HCT116 (cell line): Measurements from ENCODE around the gene PRKN.

ENCODE experiments used
- ATF3 ChIP-seq: IDR thresholded peaks from 2 replicates; pipeline ENCODE4 v1.6.1; 2012
- CTCF ChIP-seq, 3 experiments: fragments of 200-600 bp in 1 of 3; sonication (generic) in 1 of 3; IDR thresholded peaks in 2 of 3; conservative IDR thresholded peaks in 1 of 3; 2 replicates each; pipeline ENCODE4 v1.5.1; 2012 to 2017; ENCODE audit warnings: low read depth in 2 of 3, low read length in 2 of 3, antibody characterized with exemption in 1 of 3, borderline replicate concordance in 1 of 3, control low read depth in 1 of 3, mild to moderate bottlenecking in 1 of 3, mixed read lengths in 1 of 3, mixed run types in 1 of 3, moderate library complexity in 1 of 3; ENCODE audit not compliant: insufficient read depth in 1 of 3
- EGR1 ChIP-seq: IDR thresholded peaks from 2 replicates; pipeline ENCODE4 v1.6.1; 2012; ENCODE audit warnings: low read depth
- EZH2phosphoT487 ChIP-seq: fragments of 200-600 bp; IDR thresholded peaks from 2 replicates; pipeline ENCODE4 v1.6.1; 2018; ENCODE audit warnings: antibody characterized with exemption, borderline replicate concordance
- MAX ChIP-seq: IDR thresholded peaks from 2 replicates; pipeline ENCODE4 v1.6.1; 2012
- POLR2A ChIP-seq: IDR thresholded peaks from 2 replicates; pipeline ENCODE4 v1.7.0; 2011; ENCODE audit warnings: borderline replicate concordance; ENCODE audit not compliant: insufficient read depth, insufficient read length; ENCODE audit errors: extremely low read depth
- POLR2AphosphoS5 ChIP-seq: IDR thresholded peaks from 2 replicates; pipeline ENCODE4 v1.6.1; 2011; ENCODE audit warnings: mild to moderate bottlenecking, low read depth, low read length, moderate library complexity
- RAD21 ChIP-seq: IDR thresholded peaks from 2 replicates; pipeline ENCODE4 v1.6.1; 2012; ENCODE audit warnings: low read depth, mild to moderate bottlenecking
- REST ChIP-seq: IDR thresholded peaks from 2 replicates; pipeline ENCODE4 v1.6.1; 2012; ENCODE audit warnings: low read depth
- SRF ChIP-seq: IDR thresholded peaks from 2 replicates; pipeline ENCODE4 v1.6.1; 2012; ENCODE audit warnings: low read depth
- TCF7L2 ChIP-seq: IDR thresholded peaks from 2 replicates; pipeline ENCODE4 v1.7.0; 2011; ENCODE audit warnings: borderline replicate concordance, inconsistent platforms; ENCODE audit not compliant: insufficient read depth, insufficient read length; ENCODE audit errors: extremely low read depth
- YY1 ChIP-seq: IDR thresholded peaks from 2 replicates; pipeline ENCODE4 v1.6.1; 2011; ENCODE audit warnings: low read length, low read depth, moderate library complexity, mild to moderate bottlenecking; ENCODE audit not compliant: insufficient replicate concordance; ENCODE audit errors: extremely low read depth
- ZNF274 ChIP-seq: fragments of 200-500 bp; sonication (Bioruptor generic); IDR thresholded peaks from 2 replicates; pipeline ENCODE4 v1.6.1; 2014; ENCODE audit warnings: mild to moderate bottlenecking, low read depth, low read length, inconsistent platforms

GRCh38 chr6:161630674-161631073, 1096.9 kb downstream of the PRKN start:
- no peak for TF ChIP-seq TCF7L2
- no peak for TF ChIP-seq CTCF (IDR thresholded peaks at IDR 0.05 in 2 of 3, conservative IDR thresholded peaks at IDR 0.05 in 1 of 3; ENCODE audit: borderline replicate concordance in 1 of 3, insufficient read depth in 1 of 3, low read depth in 2 of 3, low read length in 2 of 3)
- TF ChIP-seq EZH2phosphoT487 = no peak
- TF ChIP-seq POLR2AphosphoS5 = no peak
- TF ChIP-seq ZNF274 = no peak
- no peak for TF ChIP-seq REST
- no peak for TF ChIP-seq SRF
- TF ChIP-seq POLR2A = no peak
- TF ChIP-seq YY1 = no peak
- TF ChIP-seq MAX = no peak
- TF ChIP-seq ATF3 = no peak
- no peak for TF ChIP-seq EGR1
- TF ChIP-seq RAD21 = no peak
